Measurements from ENCODE around the gene NR3C1. TPM values are rescaled to one million over a fixed set of nuclear protein-coding genes. Genes with fewer than 3 reads are reported as not detected.

The NR3C1 gene
- total RNA-seq, 4 donors from 2014 or later: 40.4 to 55.0 (median 45.2) TPM

DNA sequence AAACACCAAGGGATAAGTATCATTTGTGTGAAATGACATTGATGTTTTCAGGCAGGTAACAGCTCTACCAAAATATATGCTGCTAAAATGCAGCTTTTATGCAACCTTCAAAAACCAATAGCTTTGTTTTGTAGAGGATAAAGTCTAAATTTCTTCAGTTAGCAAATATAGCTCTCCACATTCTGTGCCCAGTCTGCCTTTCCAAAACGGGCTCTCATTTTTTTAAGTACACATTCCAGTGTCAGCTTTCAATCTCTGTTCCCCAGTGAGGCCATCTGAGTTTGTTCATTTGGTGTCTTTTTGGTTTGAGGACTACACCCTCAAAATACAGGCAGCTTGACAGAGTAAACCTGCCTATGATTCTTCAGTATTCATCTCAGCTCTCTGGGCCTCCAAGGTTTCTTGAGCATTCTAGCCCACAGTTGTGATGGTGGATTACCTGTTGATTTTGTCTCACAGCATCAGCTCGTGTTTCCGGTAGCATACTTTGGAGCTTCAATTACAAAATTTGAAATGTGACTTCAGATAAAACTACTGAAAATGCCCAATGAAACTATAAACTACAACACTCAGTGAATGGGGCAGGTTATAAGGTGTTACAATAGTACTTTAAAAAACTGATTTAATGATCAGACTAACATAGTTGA lies 55.7 kb downstream of the NR3C1 start:
- no peak overlapping the region for H3K4me3 ChIP-seq (ENCODE audit: low read depth, poor library complexity, severe bottlenecking)
- intact Hi-C loops (cut with DNase I; ENCODE audit: low total_unique reads): no loop called here
- DNase-seq (ENCODE audit: low spot score in 2 of 2): no peak
- WGBS, 2 donors: 61 to 64% methylated on average over 3 of the region's 3 CpGs
- TF ChIP-seq POLR2A (IDR thresholded peaks at IDR 0.05): no peak
- TF ChIP-seq, protein P1, sequence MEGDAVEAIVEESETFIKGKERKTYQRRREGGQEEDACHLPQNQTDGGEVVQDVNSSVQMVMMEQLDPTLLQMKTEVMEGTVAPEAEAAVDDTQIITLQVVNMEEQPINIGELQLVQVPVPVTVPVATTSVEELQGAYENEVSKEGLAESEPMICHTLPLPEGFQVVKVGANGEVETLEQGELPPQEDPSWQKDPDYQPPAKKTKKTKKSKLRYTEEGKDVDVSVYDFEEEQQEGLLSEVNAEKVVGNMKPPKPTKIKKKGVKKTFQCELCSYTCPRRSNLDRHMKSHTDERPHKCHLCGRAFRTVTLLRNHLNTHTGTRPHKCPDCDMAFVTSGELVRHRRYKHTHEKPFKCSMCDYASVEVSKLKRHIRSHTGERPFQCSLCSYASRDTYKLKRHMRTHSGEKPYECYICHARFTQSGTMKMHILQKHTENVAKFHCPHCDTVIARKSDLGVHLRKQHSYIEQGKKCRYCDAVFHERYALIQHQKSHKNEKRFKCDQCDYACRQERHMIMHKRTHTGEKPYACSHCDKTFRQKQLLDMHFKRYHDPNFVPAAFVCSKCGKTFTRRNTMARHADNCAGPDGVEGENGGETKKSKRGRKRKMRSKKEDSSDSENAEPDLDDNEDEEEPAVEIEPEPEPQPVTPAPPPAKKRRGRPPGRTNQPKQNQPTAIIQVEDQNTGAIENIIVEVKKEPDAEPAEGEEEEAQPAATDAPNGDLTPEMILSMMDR (IDR thresholded peaks at IDR 0.05): no peak

DNA sequence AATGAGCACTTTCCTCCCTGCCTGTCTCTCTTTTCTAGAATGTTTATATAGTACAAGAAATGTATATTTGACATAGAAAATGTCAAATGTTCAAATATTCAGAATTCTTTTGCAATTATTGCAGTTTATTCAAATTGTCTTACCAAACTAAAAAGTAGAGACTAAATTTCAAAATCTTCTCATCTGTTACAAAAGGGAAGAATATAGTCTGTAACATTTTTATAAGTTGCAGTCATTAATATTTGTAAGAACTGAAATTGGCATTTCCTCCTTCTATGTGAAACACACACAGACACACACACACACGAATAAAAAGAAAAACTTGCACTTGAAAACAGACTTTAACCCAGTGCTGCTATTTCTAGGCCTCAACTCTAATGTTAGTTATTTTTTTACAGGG lies 56.4 kb downstream of the NR3C1 start:
- H3K4me3 ChIP-seq (ENCODE audit: low read depth, poor library complexity, severe bottlenecking): no peak overlapping the region
- no peak for TF ChIP-seq POLR2A (IDR thresholded peaks at IDR 0.05)
- TF ChIP-seq, protein P1 (IDR thresholded peaks at IDR 0.05): no peak
- DNase-seq (ENCODE audit: low spot score in 2 of 2): no peak
- intact Hi-C loops (cut with DNase I; ENCODE audit: low total_unique reads): no loop called here
- WGBS, 2 donors: 34 to 53% methylated on average over 1 of the region's 1 CpG

DNA sequence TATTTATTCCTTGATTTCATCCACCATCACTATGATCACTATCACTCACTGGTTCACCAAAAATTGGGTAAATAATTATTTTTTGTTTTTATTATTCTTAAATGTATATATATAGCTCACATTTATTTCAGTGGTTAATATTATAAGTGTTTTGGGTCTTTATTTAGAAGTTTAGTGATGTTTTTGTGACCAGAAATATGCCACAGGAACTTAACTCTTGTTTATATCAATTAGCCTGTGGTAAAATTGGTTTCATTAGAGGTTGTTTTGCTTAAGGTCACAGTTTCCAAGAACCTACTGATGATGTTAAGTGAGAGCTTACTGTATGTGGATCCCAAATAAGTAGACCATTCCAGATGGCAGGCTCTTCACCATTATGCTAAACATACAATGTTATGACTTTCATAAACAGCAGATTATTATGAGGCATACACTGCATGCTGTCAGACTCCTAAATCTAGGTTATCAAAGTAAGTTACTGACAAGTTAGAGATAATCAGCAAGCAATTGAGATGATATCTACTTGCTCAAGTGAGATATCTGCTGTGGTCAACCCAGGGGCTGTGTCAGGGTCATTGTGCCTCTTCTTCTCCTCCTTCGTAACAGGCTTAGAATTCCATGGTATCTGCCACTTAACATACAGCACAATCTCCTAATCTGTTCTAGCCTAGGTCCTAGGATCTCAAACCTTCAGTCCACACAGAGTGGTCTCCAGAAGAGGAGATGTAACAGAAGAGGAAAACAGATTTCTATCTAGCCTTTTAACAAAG lies 57.6 kb downstream of the NR3C1 start:
- intact Hi-C loops (cut with DNase I; ENCODE audit: low total_unique reads): no loop called here
- no peak for DNase-seq (ENCODE audit: low spot score in 2 of 2)
- no peak overlapping the region for H3K4me3 ChIP-seq (ENCODE audit: low read depth, poor library complexity, severe bottlenecking)
- no peak for TF ChIP-seq POLR2A (IDR thresholded peaks at IDR 0.05)
- TF ChIP-seq, protein P1 (IDR thresholded peaks at IDR 0.05): no peak
- WGBS, 2 donors: 92% methylated on average over 1 of the region's 1 CpG

DNA sequence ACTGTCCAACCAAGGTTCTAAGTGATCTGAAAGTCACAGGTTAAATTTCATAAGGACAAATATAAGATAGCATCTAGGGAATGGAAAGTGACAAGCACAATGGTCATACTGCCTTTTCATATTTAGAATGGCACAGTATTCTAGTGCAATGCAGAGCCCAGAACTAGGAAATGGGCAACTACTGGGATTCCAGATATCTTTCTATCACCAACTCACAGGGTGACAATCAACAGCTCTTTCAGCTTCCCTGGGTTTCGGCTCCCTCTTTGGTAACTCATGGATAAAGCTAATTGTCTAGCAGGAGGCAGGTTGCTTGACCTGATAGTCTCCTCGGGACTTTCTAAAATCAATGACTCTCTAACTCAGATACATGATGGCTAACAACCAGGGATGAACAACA lies 60.4 kb downstream of the NR3C1 start:
- DNase-seq (ENCODE audit: low spot score in 2 of 2): no peak
- WGBS, 2 donors: 91 to 99% methylated on average over 2 of the region's 2 CpGs
- TF ChIP-seq, protein P1 (IDR thresholded peaks at IDR 0.05): no peak
- no peak for TF ChIP-seq POLR2A (IDR thresholded peaks at IDR 0.05)

DNA sequence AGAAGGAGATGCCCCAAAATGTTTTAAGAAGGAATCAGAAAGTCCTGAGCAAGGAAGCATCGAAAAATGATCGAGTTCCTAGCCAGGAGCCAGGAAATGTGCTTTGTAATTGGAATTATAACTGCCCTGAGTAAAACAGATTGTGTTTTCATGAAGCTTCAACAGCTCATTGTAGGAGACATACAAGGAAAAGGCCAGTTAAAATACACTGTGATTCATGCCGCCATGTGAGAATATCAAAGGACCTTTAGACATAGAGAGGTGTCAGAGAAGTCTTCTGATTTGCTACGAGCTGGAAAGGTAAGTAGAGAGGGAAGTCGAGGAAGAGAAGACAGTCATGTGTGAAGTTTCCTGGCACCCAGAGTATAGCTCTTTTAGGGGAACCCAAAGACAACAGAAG lies 60.9 kb downstream of the NR3C1 start:
- 88 to 89% methylated on average over 5 of the region's 5 CpGs for WGBS, 2 donors
- no peak for TF ChIP-seq POLR2A (IDR thresholded peaks at IDR 0.05)
- TF ChIP-seq, protein P1 (IDR thresholded peaks at IDR 0.05): no peak
- intact Hi-C loops (cut with DNase I; ENCODE audit: low total_unique reads): no loop called here
- no peak for DNase-seq (ENCODE audit: low spot score in 2 of 2)
- no peak overlapping the region for H3K4me3 ChIP-seq (ENCODE audit: low read depth, poor library complexity, severe bottlenecking)

More for the DNA sequence above, 60.4 kb downstream of the NR3C1 start:
- no peak overlapping the region for H3K4me3 ChIP-seq (ENCODE audit: low read depth, poor library complexity, severe bottlenecking)
- intact Hi-C loops (cut with DNase I; ENCODE audit: low total_unique reads): no loop called here
